ENCODE data around the gene NT5DC1. TPM values are rescaled to one million over a fixed set of nuclear protein-coding genes. Genes with fewer than 3 reads are reported as not detected.

NT5DC1 gene
- polyA plus RNA-seq, 3 donors = 18.2 to 39.0 (median 28.3) TPM

- no peak overlapping the region for H3K4me3 Mint-ChIP-seq
- no peaks in the 10 kb centered on the region for H3K4me1 Mint-ChIP-seq
- H3K27me3 ChIP-seq (ENCODE audit: control insufficient read depth in 2 of 2, insufficient read depth in 2 of 2, low read length in 2 of 2) = no peaks in the 10 kb centered on the region
- H3K36me3 ChIP-seq (replicated peaks in 1 of 2; ENCODE audit: control insufficient read depth in 1 of 2, insufficient read depth in 2 of 2, low read length in 2 of 2) = no peaks in the 10 kb centered on the region
- no peak overlapping the region for H3K27ac ChIP-seq (ENCODE audit: low read depth in 1 of 2, low read length in 2 of 2)
- H3K79me2 ChIP-seq (ENCODE audit: insufficient read depth, low read length) = no peaks in the 10 kb centered on the region
- no peak for TF ChIP-seq CTCF (IDR thresholded peaks at IDR 0.05)
- no peak for DNase-seq
- H4K20me1 ChIP-seq (ENCODE audit: insufficient read depth, low read length) = no peaks in the 10 kb centered on the region
- no peaks in the 10 kb centered on the region for H3K27me3 Mint-ChIP-seq (ENCODE audit: low read depth in 3 of 3)
- H3K9ac ChIP-seq (ENCODE audit: insufficient read depth, low read length, poor library complexity, severe bottlenecking) = no peak overlapping the region
- H3K36me3 Mint-ChIP-seq = no peaks in the 10 kb centered on the region
- no peak overlapping the region for H3K4me2 ChIP-seq (replicated peaks; ENCODE audit: extremely low read depth, low read length, poor library complexity, severe bottlenecking)
- H3K27ac Mint-ChIP-seq = peak overlapping the region in 1 of 7 donors; percentile 51
- no CpG with 5 or more reads among the region's 1 CpG for WGBS (ENCODE audit: insufficient coverage)
- H3K9me3 ChIP-seq (replicated peaks in 1 of 2; ENCODE audit: control insufficient read depth in 1 of 2, insufficient read depth in 1 of 2, low read length in 2 of 2) = peaks cover 0 to 14% of the 10 kb centered on the region in 2 donors
- intact Hi-C loops (cut with micrococcal nuclease) = no loop called here
- no peaks in the 10 kb centered on the region for H3K4me1 ChIP-seq (ENCODE audit: control insufficient read depth in 1 of 2, insufficient read depth in 2 of 2, low read length in 2 of 2)
- H3K4me3 ChIP-seq (replicated peaks in 1 of 3; ENCODE audit: low read depth in 2 of 3, low read length in 3 of 3) = no peak overlapping the region
- H3K9me3 Mint-ChIP-seq = peaks cover 5 to 28% (median 17%) of the 10 kb centered on the region in 7 donors
- H2AFZ ChIP-seq (ENCODE audit: insufficient read depth, low read depth, low read length, poor library complexity, severe bottlenecking) = no peak overlapping the region
Measured at GRCh38 chr6:116165596-116165995, 64.9 kb downstream of the NT5DC1 start.

- Histone ChIP-seq H3K4me3 (replicated peaks in 1 of 3; ENCODE audit: low read depth in 2 of 3, low read length in 3 of 3) (no peak overlapping the region), H4K20me1 (ENCODE audit: insufficient read depth, low read length) (no peaks in the 10 kb centered on the region), H3K4me1 (ENCODE audit: control insufficient read depth in 1 of 2, insufficient read depth in 2 of 2, low read length in 2 of 2) (no peaks in the 10 kb centered on the region), H3K36me3 (replicated peaks in 1 of 2; ENCODE audit: control insufficient read depth in 1 of 2, insufficient read depth in 2 of 2, low read length in 2 of 2) (no peaks in the 10 kb centered on the region), H3K4me2 (replicated peaks; ENCODE audit: extremely low read depth, low read length, poor library complexity, severe bottlenecking) (no peak overlapping the region), H2AFZ (ENCODE audit: insufficient read depth, low read depth, low read length, poor library complexity, severe bottlenecking) (no peak overlapping the region), H3K27me3 (ENCODE audit: control insufficient read depth in 2 of 2, insufficient read depth in 2 of 2, low read length in 2 of 2) (no peaks in the 10 kb centered on the region), H3K27ac (ENCODE audit: low read depth in 1 of 2, low read length in 2 of 2) (no peak overlapping the region), H3K9me3 (replicated peaks in 1 of 2; ENCODE audit: control insufficient read depth in 1 of 2, insufficient read depth in 1 of 2, low read length in 2 of 2) (peaks cover 0 to 14% of the 10 kb centered on the region in 2 donors), H3K79me2 (ENCODE audit: insufficient read depth, low read length) (no peaks in the 10 kb centered on the region), H3K9ac (ENCODE audit: insufficient read depth, low read length, poor library complexity, severe bottlenecking) (no peak overlapping the region)
- peaks cover 5 to 28% (median 18%) of the 10 kb centered on the region in 7 donors for H3K9me3 Mint-ChIP-seq
- no peaks in the 10 kb centered on the region for H3K36me3 Mint-ChIP-seq
- TF ChIP-seq CTCF (IDR thresholded peaks at IDR 0.05) = no peak
- WGBS (ENCODE audit: insufficient coverage) = no CpG with 5 or more reads among the region's 1 CpG
- no peaks in the 10 kb centered on the region for H3K27me3 Mint-ChIP-seq (ENCODE audit: low read depth in 3 of 3)
- intact Hi-C loops (cut with micrococcal nuclease) = no loop called here
- DNase-seq = no peak
- no peak overlapping the region for H3K4me3 Mint-ChIP-seq
- no peak overlapping the region for H3K27ac Mint-ChIP-seq
- no peaks in the 10 kb centered on the region for H3K4me1 Mint-ChIP-seq
Measured at GRCh38 chr6:116166369-116166768, 65.7 kb downstream of the NT5DC1 start.
